ENCODE measurements around the gene UBE2Q1.

DNA sequence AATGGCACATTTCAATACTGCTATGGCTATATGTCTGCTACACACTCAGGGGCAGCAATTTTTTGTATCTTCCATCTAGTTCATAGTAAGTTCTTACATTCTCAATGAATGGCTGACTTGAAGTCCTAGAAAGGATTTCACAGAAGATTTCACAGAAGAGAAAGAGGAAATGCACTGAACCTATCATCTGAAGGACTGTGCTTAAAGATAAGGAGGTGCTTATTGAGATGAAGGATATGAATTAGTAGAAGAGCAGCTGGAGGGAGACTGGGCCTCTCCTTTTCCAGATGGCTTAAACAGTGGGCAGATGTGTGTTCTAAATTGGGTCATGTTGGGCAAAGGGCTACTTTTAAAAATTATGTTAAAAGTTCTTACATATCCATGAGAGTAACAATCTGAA lies 34.9 kb upstream of the UBE2Q1 start:
- TF ChIP-seq, protein P1, sequence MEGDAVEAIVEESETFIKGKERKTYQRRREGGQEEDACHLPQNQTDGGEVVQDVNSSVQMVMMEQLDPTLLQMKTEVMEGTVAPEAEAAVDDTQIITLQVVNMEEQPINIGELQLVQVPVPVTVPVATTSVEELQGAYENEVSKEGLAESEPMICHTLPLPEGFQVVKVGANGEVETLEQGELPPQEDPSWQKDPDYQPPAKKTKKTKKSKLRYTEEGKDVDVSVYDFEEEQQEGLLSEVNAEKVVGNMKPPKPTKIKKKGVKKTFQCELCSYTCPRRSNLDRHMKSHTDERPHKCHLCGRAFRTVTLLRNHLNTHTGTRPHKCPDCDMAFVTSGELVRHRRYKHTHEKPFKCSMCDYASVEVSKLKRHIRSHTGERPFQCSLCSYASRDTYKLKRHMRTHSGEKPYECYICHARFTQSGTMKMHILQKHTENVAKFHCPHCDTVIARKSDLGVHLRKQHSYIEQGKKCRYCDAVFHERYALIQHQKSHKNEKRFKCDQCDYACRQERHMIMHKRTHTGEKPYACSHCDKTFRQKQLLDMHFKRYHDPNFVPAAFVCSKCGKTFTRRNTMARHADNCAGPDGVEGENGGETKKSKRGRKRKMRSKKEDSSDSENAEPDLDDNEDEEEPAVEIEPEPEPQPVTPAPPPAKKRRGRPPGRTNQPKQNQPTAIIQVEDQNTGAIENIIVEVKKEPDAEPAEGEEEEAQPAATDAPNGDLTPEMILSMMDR (conservative IDR thresholded peaks at IDR 0.05): no peak
- TF ChIP-seq ZFX (IDR thresholded peaks at IDR 0.05): no peak

All from C4-2B (cell line).